HG03378 (cell line): ENCODE data around the gene ANGPTL7.
"Not testable (repeated sequence)": the region's sequence is repeated elsewhere in the genome, so short reads cannot be mapped to it uniquely, and the experiment has no call there.

Source experiments
- ATAC-seq: cut with Tn5 transposase; IDR thresholded peaks from one replicate; pipeline ENCODE4 v1.9.1; 2021; ENCODE audit warnings: mild to moderate bottlenecking, moderate library complexity; ENCODE audit not compliant: unreplicated experiment

Gene ANGPTL7

GRCh38 chr1:11168731-11169130 lies 20.4 kb upstream of the ANGPTL7 start:
- no peak for ATAC-seq

GRCh38 chr1:11169202-11169601 lies 20.0 kb upstream of the ANGPTL7 start:
- no peak for ATAC-seq

GRCh38 chr1:11170102-11170501 lies 19.1 kb upstream of the ANGPTL7 start:
- ATAC-seq = no peak

- ATAC-seq = no peak
These were observed 14.8 kb upstream of the ANGPTL7 start for GRCh38 chr1:11174261-11174942.

- no peak for ATAC-seq
These were observed 13.7 kb upstream of the ANGPTL7 start for GRCh38 chr1:11175461-11175860.

- no peak for ATAC-seq
These were observed 13.0 kb upstream of the ANGPTL7 start for GRCh38 chr1:11176081-11176706.

GRCh38 chr1:11178021-11179015 lies 10.8 kb upstream of the ANGPTL7 start:
- no peak for ATAC-seq

GRCh38 chr1:11179125-11179524 lies 10.0 kb upstream of the ANGPTL7 start:
- no peak for ATAC-seq

- not testable (repeated sequence) for ATAC-seq
These were observed 9.4 kb upstream of the ANGPTL7 start for GRCh38 chr1:11179749-11180148.

GRCh38 chr1:11180342-11180744 lies 8.8 kb upstream of the ANGPTL7 start:
- no peak for ATAC-seq

GRCh38 chr1:11182884-11183283 lies 6.3 kb upstream of the ANGPTL7 start:
- no peak for ATAC-seq

- ATAC-seq = no peak
These were observed 4.2 kb upstream of the ANGPTL7 start for GRCh38 chr1:11184973-11185372.

GRCh38 chr1:11187000-11187399 lies 2.2 kb upstream of the ANGPTL7 start:
- ATAC-seq = no peak

- ATAC-seq = no peak
These were observed 1.7 kb upstream of the ANGPTL7 start for GRCh38 chr1:11187494-11187893.

GRCh38 chr1:11187931-11188330 lies 1.2 kb upstream of the ANGPTL7 start:
- no peak for ATAC-seq

GRCh38 chr1:11188381-11188780 lies 774 bp upstream of the ANGPTL7 start:
- ATAC-seq = no peak

- ATAC-seq = no peak
These were observed 4.2 kb downstream of the ANGPTL7 start for GRCh38 chr1:11193376-11193775.

- ATAC-seq = no peak
These were observed 5.4 kb downstream of the ANGPTL7 start for GRCh38 chr1:11194407-11195176.

- ATAC-seq = no peak
These were observed 7.8 kb downstream of the ANGPTL7 start for GRCh38 chr1:11196945-11197344.

- ATAC-seq = no peak
These were observed 8.2 kb downstream of the ANGPTL7 start for GRCh38 chr1:11197359-11197758.

GRCh38 chr1:11198257-11198656 lies 9.1 kb downstream of the ANGPTL7 start:
- ATAC-seq = no peak
